Endothelial cell of hepatic sinusoid (primary cell): ENCODE measurements around the gene SOX8.

Source experiments
- in situ Hi-C: cut with HindIII; loops from 2 replicates; pipeline ENCODE4 v1.10.0; 2017; ENCODE audit warnings: low sequenced_read_pairs

The SOX8 gene

GRCh38 chr16:984736-985636, 3.4 kb downstream of the SOX8 start:
- in situ Hi-C loops = loop anchor here (5.0 to 25.0 kb wide), 3 partner anchors 82 to 302 kb away; no protein-coding TSS in a partner anchor

- in situ Hi-C loops = loop anchor here (5.0 to 25.0 kb wide), 3 partner anchors 81 to 301 kb away; no protein-coding TSS in a partner anchor
These were observed 4.3 kb downstream of the SOX8 start for GRCh38 chr16:985646-986400.

GRCh38 chr16:986411-986810, 4.8 kb downstream of the SOX8 start:
- in situ Hi-C loops = loop anchor here (5.0 to 25.0 kb wide), 3 partner anchors 81 to 301 kb away; no protein-coding TSS in a partner anchor

GRCh38 chr16:986925-987582, 5.5 kb downstream of the SOX8 start:
- in situ Hi-C loops = loop anchor here (5.0 to 25.0 kb wide), 3 partner anchors 80 to 300 kb away; no protein-coding TSS in a partner anchor

- in situ Hi-C loops = loop anchor here (5.0 to 25.0 kb wide), 3 partner anchors 79 to 299 kb away; no protein-coding TSS in a partner anchor
These were observed 6.3 kb downstream of the SOX8 start for GRCh38 chr16:987906-988305.

- in situ Hi-C loops = loop anchor here (5.0 to 25.0 kb wide), 3 partner anchors 79 to 299 kb away; no protein-coding TSS in a partner anchor
These were observed 7.1 kb downstream of the SOX8 start for GRCh38 chr16:988471-989353.

- in situ Hi-C loops = loop anchor here (5.0 to 25.0 kb wide), 3 partner anchors 78 to 298 kb away; no protein-coding TSS in a partner anchor
These were observed 7.8 kb downstream of the SOX8 start for GRCh38 chr16:989354-989814.

- in situ Hi-C loops = loop anchor here (25.0 kb wide), 1 partner anchor 297 kb away; no protein-coding TSS in a partner anchor
These were observed 9.1 kb downstream of the SOX8 start for GRCh38 chr16:990516-991291.

- in situ Hi-C loops = loop anchor here (25.0 kb wide), 1 partner anchor 296 kb away; no protein-coding TSS in a partner anchor
These were observed 9.8 kb downstream of the SOX8 start for GRCh38 chr16:991345-991744.

- in situ Hi-C loops = loop anchor here (25.0 kb wide), 1 partner anchor 296 kb away; no protein-coding TSS in a partner anchor
These were observed 10.2 kb downstream of the SOX8 start for GRCh38 chr16:991773-992172.

GRCh38 chr16:993731-994130, 12.2 kb downstream of the SOX8 start:
- in situ Hi-C loops = loop anchor here (25.0 kb wide), 1 partner anchor 294 kb away; no protein-coding TSS in a partner anchor

GRCh38 chr16:995087-995486, 13.5 kb downstream of the SOX8 start:
- in situ Hi-C loops = loop anchor here (25.0 kb wide), 1 partner anchor 292 kb away; no protein-coding TSS in a partner anchor

- in situ Hi-C loops = loop anchor here (25.0 kb wide), 1 partner anchor 292 kb away; no protein-coding TSS in a partner anchor
These were observed 14.2 kb downstream of the SOX8 start for GRCh38 chr16:995783-996182.

GRCh38 chr16:996681-997080, 15.1 kb downstream of the SOX8 start:
- in situ Hi-C loops = loop anchor here (25.0 kb wide), 1 partner anchor 291 kb away; no protein-coding TSS in a partner anchor

- in situ Hi-C loops = loop anchor here (25.0 kb wide), 1 partner anchor 290 kb away; no protein-coding TSS in a partner anchor
These were observed 16.0 kb downstream of the SOX8 start for GRCh38 chr16:997440-998051.

- in situ Hi-C loops = loop anchor here (25.0 kb wide), 1 partner anchor 289 kb away; no protein-coding TSS in a partner anchor
These were observed 16.6 kb downstream of the SOX8 start for GRCh38 chr16:998211-998610.

GRCh38 chr16:998615-999014, 17.0 kb downstream of the SOX8 start:
- in situ Hi-C loops = loop anchor here (25.0 kb wide), 1 partner anchor 289 kb away; no protein-coding TSS in a partner anchor

- in situ Hi-C loops = loop anchor here (25.0 kb wide), 1 partner anchor 288 kb away; no protein-coding TSS in a partner anchor
These were observed 18.1 kb downstream of the SOX8 start for GRCh38 chr16:999677-1000076.
